HEK293 (cell line): ENCODE measurements around the gene SEMA7A.

Source experiments
- AEBP2 ChIP-seq: fragments of 450-650 bp; formaldehyde crosslinking; IDR thresholded peaks from 2 replicates; pipeline ENCODE4 v1.5.1; 2016; ENCODE audit warnings: missing biosample characterization, missing genetic modification characterization, borderline replicate concordance
- PATZ1 ChIP-seq: fragments of 450-650 bp; formaldehyde crosslinking; IDR thresholded peaks from 2 replicates; pipeline ENCODE4 v1.5.1; 2016; ENCODE audit warnings: missing biosample characterization, missing genetic modification characterization
- TF ChIP-seq, protein P1 (sequence below): fragments of 450-650 bp; formaldehyde crosslinking; IDR thresholded peaks from 2 replicates; pipeline ENCODE4 v1.5.1; 2016; ENCODE audit warnings: missing biosample characterization, missing genetic modification characterization
- TF ChIP-seq, protein P2 (sequence below): fragments of 450-650 bp; formaldehyde crosslinking; IDR thresholded peaks from 2 replicates; pipeline ENCODE4; 2016; ENCODE audit warnings: missing biosample characterization, missing genetic modification characterization
- TF ChIP-seq, protein P3 (sequence below): fragments of 450-650 bp; formaldehyde crosslinking; IDR thresholded peaks from 2 replicates; pipeline ENCODE4 v1.5.1; 2017; ENCODE audit warnings: missing biosample characterization, missing genetic modification characterization
- TF ChIP-seq, protein P4 (sequence below): fragments of 450-650 bp; formaldehyde crosslinking; IDR thresholded peaks from 2 replicates; pipeline ENCODE4 v1.5.1; 2016; ENCODE audit warnings: missing biosample characterization, missing genetic modification characterization
- TF ChIP-seq, protein P5 (sequence below): fragments of 450-650 bp; formaldehyde crosslinking; IDR thresholded peaks from 2 replicates; pipeline ENCODE4 v1.5.1; 2016; ENCODE audit warnings: missing biosample characterization, missing genetic modification characterization

DNA sequence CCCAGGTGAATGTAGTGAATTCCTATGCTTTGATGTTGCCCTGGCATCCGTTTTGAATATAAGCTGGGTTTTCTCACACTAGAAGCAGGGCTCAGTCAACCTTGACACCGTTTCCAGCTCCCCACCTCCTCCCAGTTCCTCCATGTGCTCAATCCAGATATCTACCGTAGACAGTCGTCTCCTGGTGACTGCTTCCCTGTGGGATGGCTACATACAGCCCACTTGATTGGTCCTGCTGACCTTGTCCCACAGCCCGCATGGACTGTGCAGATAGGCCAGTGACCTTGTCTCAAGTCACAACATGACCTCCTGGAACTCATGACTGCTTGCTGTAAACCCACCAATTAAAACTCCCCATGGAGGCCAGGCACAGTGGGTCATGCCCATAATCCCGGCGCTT lies 8.1 kb downstream of the SEMA7A start:
- TF ChIP-seq, protein P1, sequence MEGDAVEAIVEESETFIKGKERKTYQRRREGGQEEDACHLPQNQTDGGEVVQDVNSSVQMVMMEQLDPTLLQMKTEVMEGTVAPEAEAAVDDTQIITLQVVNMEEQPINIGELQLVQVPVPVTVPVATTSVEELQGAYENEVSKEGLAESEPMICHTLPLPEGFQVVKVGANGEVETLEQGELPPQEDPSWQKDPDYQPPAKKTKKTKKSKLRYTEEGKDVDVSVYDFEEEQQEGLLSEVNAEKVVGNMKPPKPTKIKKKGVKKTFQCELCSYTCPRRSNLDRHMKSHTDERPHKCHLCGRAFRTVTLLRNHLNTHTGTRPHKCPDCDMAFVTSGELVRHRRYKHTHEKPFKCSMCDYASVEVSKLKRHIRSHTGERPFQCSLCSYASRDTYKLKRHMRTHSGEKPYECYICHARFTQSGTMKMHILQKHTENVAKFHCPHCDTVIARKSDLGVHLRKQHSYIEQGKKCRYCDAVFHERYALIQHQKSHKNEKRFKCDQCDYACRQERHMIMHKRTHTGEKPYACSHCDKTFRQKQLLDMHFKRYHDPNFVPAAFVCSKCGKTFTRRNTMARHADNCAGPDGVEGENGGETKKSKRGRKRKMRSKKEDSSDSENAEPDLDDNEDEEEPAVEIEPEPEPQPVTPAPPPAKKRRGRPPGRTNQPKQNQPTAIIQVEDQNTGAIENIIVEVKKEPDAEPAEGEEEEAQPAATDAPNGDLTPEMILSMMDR (tag by site-specific recombination), result no peak
- TF ChIP-seq, protein P2, sequence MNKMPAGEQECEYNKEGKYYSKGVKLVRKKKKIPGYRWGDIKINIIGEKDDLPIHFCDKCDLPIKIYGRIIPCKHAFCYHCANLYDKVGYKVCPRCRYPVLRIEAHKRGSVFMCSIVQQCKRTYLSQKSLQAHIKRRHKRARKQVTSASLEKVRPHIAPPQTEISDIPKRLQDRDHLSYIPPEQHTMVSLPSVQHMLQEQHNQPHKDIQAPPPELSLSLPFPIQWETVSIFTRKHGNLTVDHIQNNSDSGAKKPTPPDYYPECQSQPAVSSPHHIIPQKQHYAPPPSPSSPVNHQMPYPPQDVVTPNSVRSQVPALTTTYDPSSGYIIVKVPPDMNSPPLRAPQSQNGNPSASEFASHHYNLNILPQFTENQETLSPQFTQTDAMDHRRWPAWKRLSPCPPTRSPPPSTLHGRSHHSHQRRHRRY, result no peak
- TF ChIP-seq, protein P3, sequence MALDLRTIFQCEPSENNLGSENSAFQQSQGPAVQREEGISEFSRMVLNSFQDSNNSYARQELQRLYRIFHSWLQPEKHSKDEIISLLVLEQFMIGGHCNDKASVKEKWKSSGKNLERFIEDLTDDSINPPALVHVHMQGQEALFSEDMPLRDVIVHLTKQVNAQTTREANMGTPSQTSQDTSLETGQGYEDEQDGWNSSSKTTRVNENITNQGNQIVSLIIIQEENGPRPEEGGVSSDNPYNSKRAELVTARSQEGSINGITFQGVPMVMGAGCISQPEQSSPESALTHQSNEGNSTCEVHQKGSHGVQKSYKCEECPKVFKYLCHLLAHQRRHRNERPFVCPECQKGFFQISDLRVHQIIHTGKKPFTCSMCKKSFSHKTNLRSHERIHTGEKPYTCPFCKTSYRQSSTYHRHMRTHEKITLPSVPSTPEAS (tag by site-specific recombination), result no peak
- TF ChIP-seq, protein P4, sequence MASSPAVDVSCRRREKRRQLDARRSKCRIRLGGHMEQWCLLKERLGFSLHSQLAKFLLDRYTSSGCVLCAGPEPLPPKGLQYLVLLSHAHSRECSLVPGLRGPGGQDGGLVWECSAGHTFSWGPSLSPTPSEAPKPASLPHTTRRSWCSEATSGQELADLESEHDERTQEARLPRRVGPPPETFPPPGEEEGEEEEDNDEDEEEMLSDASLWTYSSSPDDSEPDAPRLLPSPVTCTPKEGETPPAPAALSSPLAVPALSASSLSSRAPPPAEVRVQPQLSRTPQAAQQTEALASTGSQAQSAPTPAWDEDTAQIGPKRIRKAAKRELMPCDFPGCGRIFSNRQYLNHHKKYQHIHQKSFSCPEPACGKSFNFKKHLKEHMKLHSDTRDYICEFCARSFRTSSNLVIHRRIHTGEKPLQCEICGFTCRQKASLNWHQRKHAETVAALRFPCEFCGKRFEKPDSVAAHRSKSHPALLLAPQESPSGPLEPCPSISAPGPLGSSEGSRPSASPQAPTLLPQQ (tag by site-specific recombination), result no peak
- TF ChIP-seq PATZ1 (no peak), AEBP2 (no peak)
- TF ChIP-seq, protein P5, sequence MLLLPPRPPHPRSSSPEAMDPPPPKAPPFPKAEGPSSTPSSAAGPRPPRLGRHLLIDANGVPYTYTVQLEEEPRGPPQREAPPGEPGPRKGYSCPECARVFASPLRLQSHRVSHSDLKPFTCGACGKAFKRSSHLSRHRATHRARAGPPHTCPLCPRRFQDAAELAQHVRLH (tag by site-specific recombination), result no peak
